Measurements from ENCODE around the gene NOL6.
A peak's percentile ranks its signal among the peaks of the same experiment; 100 is the strongest.
"Not testable (repeated sequence)": the region's sequence is repeated elsewhere in the genome, so short reads cannot be mapped to it uniquely, and the experiment has no call there.

NOL6 gene

GRCh38 chr9:33430942-33431341 is 42.8 kb downstream of the NOL6 start:
- DNase-seq = no peak

DNA sequence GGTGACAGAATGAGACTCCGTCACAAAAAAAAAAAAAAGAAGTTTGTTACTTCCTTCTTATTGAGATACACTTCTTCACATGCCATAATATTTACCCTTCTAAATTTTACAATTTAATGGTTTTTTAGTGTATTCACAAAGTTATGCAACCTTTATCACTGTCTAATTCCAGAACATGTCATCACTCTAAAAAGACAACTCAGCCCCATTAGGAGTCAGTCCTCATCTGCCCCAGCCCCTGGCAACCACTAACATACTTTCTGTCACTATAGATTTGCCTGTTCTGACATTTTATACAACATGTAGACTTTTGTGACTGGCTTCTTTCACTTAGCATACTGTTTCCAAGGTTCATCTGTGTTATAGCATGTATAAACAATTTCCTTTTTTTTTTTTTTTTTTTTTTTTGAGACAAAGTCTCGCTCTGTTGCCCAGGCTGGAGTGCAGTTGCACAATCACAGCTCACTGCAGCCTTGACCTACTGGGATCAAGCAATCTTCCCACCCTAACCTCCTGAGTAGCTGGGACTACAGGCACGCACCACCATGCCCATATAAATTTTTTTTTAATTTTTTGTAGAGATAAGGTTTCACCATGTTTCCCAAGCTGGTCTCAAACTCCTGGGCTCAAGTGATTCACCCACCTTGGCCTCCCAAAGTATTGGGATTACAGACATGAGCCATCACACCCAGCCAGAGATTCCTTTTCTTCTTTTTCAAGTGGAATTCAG is 44.3 kb downstream of the NOL6 start:
- no peak for DNase-seq

DNA sequence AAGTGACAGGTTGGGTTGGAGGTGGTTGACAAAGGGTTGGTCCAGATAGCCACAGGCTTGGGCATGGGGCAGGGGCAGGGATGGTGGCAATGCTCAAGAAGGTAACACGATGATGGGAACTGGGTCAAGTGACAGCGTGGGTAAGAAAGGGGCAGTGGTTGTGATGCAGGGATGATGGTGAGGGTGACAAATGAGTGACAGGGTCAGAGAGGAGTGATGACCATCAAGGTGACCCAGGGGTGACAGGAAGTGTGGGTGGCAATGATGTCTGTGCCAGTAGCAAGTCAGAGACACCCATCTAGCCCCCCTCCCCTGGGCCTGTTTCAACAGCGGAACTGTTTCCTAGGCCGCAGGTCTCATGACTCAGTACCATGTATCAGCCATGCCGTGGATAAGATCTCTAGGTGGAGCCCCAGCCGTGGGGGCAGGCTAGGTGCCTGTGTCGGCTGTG is 46.9 kb downstream of the NOL6 start:
- no peak for DNase-seq

- DNase-seq = no peak
Measured at GRCh38 chr9:33425128-33425533, 48.6 kb downstream of the NOL6 start.

DNA sequence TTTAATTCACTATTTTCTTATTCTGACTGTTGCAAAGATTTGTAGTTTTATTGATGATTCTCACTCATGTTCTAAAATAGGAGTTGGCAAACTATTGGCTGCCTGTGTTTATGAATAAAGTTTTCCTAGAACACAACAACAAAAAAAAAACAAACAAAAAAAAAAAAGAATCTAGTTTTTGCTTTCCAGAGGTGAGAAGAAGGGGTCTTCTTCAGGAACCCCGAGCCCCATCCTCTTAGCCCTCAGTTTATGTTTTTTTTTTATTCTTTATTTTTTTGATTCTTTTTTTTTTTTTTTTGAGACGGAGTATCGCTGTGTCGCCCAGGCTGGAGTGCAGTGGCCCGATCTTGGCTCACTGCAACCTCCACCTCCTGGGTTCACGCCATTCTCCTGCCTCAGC is 49.2 kb downstream of the NOL6 start:
- not testable (repeated sequence) for DNase-seq

DNA sequence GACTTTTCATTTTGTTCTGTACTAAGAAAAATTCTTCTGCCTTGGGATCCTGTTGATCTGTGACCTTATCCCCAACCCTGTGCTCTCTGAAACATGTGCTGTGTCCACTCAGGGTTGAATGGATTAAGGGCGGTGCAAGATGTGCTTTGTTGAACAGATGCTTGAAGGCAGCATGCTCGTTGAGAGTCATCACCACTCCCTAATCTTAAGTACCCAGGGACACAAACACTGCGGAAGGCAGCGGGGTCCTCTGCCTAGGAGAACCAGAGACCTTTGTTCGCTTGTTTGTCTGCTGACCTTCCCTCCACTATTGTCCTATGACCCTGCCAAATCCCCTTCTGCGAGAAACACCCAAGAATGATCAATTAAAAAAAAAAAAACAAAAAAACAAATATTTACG is 49.7 kb downstream of the NOL6 start:
- not testable (repeated sequence) for DNase-seq

GRCh38 chr9:33419708-33420303 is 53.9 kb downstream of the NOL6 start:
- no peak for DNase-seq

DNA sequence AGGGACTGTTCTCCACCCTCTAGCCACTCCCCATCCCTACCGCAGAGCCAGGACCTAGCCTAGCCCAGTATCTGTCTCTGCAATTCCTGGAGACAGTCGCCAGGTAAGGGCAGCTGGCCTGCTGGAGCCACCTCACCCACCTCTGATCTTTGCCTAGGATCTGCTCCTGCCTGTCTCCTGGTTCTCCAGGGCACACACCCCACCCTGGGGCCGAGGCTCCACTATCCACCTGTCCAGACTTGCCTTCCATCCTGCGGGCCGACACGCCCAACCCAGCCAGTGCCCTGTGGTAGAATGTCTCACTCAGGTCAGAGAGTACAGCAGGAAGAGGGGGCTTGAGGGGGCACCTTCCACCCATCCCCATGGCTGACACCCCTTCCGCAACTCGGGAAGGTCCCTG is 55.6 kb downstream of the NOL6 start:
- DNase-seq = no peak

- DNase-seq = no peak
Measured at GRCh38 chr9:33416996-33417395, 56.7 kb downstream of the NOL6 start.

DNA sequence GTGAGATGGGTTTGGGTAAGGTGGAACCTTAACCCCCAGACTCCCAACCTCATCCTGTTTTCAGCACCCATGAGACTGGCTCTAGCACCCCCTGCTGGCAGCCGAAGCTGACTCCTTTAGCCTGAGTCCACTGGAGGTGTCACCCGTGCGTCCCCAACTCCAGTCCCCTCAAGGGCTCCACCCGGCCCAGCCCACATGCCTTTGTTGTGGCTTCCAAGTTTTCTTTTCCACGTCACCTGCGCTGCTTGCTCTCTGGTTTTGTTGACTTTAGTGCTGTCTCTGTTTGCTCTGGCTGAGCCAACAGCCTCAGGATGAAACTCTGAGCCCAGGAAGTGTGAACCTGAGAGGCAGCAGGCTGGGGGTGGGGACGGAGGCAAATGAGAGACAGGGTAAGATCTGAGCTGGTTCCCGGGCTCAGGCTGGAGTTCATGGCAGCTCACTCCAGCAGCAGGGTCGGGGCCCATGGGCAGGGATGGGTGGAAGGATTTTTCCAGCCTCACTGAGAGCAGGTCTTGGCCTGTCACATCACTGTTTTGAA is 58.2 kb downstream of the NOL6 start:
- DNase-seq = peak; percentile 21

DNA sequence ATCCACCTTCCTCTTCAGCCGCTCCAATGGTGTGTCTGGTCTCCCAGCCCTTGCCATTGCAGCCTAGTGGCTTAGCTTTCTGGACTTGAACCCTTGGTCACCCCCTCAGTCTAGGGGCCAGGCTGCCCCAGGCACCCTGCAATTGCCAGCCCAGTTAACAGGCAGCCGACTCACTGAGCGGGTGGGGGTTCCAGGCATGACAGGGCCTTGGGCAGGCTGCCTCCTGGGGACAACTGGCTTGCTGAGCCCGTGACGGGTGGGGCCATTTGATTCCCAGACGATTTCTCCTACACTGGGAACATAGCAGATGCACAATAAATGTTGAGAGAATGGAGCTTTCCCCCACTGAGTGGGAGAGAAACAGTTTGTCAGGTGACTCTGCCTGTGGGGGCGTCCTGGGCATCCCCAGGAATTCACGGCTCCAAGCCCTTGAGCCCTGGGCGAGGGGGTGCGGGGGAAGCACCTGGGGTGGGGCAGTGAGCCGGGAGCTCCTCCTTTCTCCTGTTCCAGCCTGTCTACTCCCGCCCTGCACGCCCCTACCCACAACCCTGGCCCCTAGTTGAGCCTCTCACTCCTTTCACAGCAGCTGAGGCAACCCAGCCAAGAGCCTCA is 58.7 kb downstream of the NOL6 start:
- no peak for DNase-seq

DNA sequence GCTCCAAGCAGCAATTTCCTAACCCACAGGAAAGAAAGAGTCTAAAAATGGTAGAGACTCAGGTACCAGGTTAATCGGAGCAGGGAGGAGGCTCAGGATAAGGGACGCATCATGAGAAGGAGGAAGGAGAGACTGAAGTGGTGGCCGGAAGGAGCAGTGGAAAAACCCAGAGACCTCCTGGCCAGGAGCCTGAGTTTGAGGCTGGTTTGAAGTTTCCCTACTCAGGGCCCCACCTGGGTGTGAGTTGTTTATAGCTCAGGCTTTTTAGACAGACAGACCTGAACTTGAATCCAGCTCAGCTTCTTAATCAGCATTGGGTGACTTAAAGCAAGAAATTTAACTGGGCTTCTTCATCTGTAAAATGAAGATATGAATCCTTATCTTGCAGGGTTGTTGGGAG is 59.5 kb downstream of the NOL6 start:
- no peak for DNase-seq
